ENCODE data around the gene SH3PXD2A.

DNA sequence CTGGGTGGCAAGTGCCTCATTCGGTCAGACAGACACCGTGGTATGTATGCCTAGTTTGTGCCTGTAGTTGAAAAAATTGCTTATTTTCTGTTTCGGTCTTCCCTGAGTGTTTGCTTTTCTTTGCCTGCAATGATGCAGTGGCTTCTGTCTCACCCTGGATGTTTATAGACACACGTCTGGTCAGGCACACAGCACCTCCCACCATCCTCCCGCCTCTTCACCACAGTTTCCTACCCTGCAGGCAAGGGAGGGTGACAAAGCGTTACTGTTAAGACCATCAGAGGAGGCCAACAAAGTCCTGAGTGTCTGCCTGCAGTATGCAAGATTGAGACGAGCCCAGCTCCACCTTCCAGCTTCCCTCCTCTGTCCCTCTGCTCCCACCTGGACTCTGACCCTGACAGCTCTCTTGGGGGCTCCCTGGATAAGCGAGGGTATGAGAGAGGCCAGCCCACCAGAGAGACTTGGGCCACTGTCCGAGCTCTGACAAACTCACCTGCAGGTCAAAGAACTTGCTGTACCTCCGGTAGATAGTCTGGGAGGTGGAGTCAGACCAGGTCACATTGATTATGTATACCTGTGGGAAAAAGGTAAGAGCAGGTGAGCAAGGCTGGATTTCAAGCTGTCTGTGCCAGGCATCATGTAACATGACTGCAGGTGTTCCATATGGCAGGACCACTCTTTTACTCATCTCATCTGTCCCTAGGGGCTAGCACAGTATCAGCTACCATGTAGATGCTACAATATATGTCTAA, 54.4 kb downstream of the SH3PXD2A start:
- TF ChIP-seq EZH2 (IDR thresholded peaks at IDR 0.05; ENCODE audit: borderline replicate concordance, low read length) = no peak
- TF ChIP-seq, protein P1, sequence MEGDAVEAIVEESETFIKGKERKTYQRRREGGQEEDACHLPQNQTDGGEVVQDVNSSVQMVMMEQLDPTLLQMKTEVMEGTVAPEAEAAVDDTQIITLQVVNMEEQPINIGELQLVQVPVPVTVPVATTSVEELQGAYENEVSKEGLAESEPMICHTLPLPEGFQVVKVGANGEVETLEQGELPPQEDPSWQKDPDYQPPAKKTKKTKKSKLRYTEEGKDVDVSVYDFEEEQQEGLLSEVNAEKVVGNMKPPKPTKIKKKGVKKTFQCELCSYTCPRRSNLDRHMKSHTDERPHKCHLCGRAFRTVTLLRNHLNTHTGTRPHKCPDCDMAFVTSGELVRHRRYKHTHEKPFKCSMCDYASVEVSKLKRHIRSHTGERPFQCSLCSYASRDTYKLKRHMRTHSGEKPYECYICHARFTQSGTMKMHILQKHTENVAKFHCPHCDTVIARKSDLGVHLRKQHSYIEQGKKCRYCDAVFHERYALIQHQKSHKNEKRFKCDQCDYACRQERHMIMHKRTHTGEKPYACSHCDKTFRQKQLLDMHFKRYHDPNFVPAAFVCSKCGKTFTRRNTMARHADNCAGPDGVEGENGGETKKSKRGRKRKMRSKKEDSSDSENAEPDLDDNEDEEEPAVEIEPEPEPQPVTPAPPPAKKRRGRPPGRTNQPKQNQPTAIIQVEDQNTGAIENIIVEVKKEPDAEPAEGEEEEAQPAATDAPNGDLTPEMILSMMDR (conservative IDR thresholded peaks at IDR 0.05 in 1 of 2, IDR thresholded peaks at IDR 0.05 in 1 of 2; ENCODE audit: extremely low read depth in 1 of 2, insufficient read depth in 1 of 2, low read depth in 1 of 2, low read length in 2 of 2) = no peak

All from mammary epithelial cell (primary cell).